Lower leg skin (tissue), 4 donors: ENCODE data around the gene XG. TPM values are rescaled to one million over a fixed set of nuclear protein-coding genes. Genes with fewer than 3 reads are reported as not detected.
"Not testable (repeated sequence)": the region's sequence is repeated elsewhere in the genome, so short reads cannot be mapped to it uniquely, and the experiment has no call there.

Experiments
- DNase-seq, 2 donors: peaks; one replicate each; pipeline ENCODE4 v3.0.0-alpha.2; 2019; ENCODE audit warnings: low spot score in 2 of 2
- H3K4me3 ChIP-seq: fragments of 200-600 bp; sonication (generic); 2 replicates; pipeline ENCODE4 v1.5.1; 2017; ENCODE audit warnings: mild to moderate bottlenecking, low read depth; ENCODE audit not compliant: poor library complexity, severe bottlenecking
- POLR2A ChIP-seq, 2 donors: fragments of 450-650 bp; IDR thresholded peaks; one replicate each; pipeline ENCODE4 v1.6.1; 2016 to 2017; ENCODE audit warnings: antibody characterized with exemption in 2 of 2, mild to moderate bottlenecking in 1 of 2, moderate library complexity in 1 of 2
- WGBS, 2 donors: methylation state at CpG; one replicate each; pipeline ENCODE4 v1.1.5; 2018; 5-methylcytosine and 5-hydroxymethylcytosine counted together
- intact Hi-C: fragments of 100-400 bp; cut with DNase I; formaldehyde crosslinking; loops from one replicate; pipeline ENCODE4 v1.15.0; 2023; ENCODE audit warnings: low total_unique reads
- total RNA-seq, 4 donors: library from RNA; depleted of rRNA; stranded (reverse); fragments of >200 nt; gene quantifications; one replicate each; pipeline ENCODE4 v1.1.0, GENCODE V29; 2016
- TF ChIP-seq, protein P1 (sequence below), 3 donors: fragments of 450-650 bp; IDR thresholded peaks; one replicate each; pipeline ENCODE4 v1.5.1; 2016; ENCODE audit warnings: antibody characterized with exemption in 3 of 3, mild to moderate bottlenecking in 3 of 3, moderate library complexity in 2 of 3

XG gene
- total RNA-seq, 4 donors from 2014 or later = 40.7 to 113 (median 67.6) TPM

DNA sequence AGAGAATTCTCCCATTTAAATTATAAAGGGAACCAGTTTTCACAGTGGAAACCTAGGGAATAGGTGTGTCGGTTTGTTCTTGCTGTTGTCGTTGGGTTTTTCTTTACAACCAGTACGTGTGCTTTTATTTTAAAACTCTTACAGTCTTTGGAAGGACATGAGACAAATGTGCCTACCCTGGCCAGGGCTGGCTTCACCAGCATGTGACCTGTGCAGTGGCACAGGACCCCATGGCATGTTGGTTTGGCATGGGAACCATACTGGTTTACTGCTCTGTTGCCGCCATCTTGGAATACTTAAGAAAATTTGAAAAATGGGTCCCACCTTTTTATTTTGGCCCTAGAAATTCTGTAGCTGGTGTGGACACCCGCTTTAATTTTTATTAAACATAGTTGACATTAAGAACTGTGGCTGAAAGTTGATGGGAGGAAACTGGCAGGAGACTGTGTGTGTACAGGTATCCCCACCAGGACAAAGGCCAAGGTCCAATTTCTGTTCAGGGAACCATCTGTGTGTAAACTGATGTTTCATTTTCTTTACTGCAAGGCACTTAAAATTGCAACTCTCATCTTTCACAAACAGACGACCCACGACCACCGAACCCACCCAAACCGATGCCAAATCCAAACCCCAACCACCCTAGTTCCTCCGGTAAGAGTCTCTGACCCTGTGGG is 31.9 kb upstream of the XG start:
- WGBS, 2 donors = 96 to 98% methylated on average over 10 of the region's 10 CpGs
- no peak for DNase-seq
- H3K4me3 ChIP-seq = no peak overlapping the region
- intact Hi-C loops = no loop called here
- TF ChIP-seq POLR2A (IDR thresholded peaks at IDR 0.05) = no peak
- TF ChIP-seq, protein P1, sequence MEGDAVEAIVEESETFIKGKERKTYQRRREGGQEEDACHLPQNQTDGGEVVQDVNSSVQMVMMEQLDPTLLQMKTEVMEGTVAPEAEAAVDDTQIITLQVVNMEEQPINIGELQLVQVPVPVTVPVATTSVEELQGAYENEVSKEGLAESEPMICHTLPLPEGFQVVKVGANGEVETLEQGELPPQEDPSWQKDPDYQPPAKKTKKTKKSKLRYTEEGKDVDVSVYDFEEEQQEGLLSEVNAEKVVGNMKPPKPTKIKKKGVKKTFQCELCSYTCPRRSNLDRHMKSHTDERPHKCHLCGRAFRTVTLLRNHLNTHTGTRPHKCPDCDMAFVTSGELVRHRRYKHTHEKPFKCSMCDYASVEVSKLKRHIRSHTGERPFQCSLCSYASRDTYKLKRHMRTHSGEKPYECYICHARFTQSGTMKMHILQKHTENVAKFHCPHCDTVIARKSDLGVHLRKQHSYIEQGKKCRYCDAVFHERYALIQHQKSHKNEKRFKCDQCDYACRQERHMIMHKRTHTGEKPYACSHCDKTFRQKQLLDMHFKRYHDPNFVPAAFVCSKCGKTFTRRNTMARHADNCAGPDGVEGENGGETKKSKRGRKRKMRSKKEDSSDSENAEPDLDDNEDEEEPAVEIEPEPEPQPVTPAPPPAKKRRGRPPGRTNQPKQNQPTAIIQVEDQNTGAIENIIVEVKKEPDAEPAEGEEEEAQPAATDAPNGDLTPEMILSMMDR (IDR thresholded peaks at IDR 0.05) = no peak

DNA sequence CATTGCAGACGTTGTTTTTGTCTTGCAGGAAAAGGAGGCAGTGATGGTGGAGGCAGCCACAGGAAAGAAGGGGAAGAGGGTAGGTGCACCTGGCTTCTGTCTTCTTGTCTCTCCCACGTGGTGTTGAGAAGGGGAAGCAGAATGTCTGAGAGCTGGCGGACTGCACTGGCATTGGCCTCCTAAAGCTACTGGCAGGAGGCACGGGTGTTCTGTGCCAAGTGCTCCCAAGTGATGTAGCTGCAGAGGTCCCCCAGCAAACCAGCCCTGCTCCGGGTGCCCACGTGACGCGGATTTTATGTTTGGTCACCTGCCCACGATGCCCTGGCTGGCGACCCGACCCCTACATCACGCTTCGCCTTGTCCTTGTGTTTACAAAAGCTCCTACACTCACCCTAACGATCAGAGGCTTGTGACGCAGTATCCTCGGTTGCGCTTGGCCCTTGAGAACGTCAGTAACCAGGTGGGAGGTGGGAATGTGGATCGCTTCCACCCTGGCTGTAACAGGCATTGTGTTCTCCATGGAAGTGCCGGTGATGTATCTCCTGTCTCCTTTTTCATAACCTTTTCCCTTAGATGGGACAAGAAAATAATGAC is 28.5 kb upstream of the XG start:
- H3K4me3 ChIP-seq = no peak overlapping the region
- TF ChIP-seq, protein P1 (IDR thresholded peaks at IDR 0.05) = no peak
- TF ChIP-seq POLR2A (IDR thresholded peaks at IDR 0.05) = no peak
- WGBS, 2 donors = 94 to 95% methylated on average over 20 of the region's 20 CpGs
- intact Hi-C loops = no loop called here
- no peak for DNase-seq

DNA sequence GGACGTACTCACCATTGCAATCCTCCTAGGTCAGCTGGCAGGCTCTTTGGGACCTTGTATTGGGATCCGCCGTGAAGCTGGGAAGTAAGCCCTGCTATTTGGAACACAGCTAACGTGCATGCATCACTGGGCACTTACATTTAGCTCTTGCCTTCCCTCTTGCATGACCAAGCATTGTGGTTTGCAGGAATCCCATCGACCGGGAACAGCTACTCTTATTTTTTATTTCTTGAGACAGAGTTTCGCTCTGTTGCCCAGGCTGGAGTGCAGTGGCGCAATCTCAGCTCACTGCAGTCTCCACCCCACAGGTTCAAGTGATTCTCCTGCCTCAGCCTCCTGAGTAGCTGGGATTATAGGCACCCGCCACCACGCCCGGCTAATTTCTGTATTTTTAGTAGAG is 24.6 kb upstream of the XG start:
- intact Hi-C loops, DNase-seq, H3K4me3 ChIP-seq: not testable (repeated sequence)
- WGBS, 2 donors = 95 to 98% methylated on average over 11 of the region's 11 CpGs

DNA sequence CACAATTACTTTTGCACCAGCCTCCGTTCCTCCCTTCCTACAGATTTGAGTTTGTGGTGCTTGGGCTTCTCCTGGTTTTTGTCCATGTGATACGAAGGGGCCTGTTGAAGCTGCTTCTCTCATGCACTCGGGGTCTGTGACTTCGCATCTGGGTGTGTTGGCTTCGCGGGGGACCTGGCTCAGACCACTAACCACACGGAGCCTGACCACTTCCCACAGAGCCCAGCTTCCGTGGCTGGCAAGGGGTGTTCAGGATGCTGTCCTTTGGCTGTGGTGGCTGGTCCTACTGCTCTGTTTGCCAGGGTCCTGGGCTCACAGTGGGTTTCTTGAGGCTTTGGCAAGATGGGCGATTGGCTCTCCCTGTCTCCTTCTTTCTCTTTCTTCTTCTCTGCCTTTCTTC is 19.8 kb upstream of the XG start:
- WGBS, 2 donors = 74 to 88% methylated on average over 9 of the region's 9 CpGs
- intact Hi-C loops = no loop called here
- no peak for TF ChIP-seq POLR2A (IDR thresholded peaks at IDR 0.05)
- TF ChIP-seq, protein P1 (IDR thresholded peaks at IDR 0.05) = no peak

DNA sequence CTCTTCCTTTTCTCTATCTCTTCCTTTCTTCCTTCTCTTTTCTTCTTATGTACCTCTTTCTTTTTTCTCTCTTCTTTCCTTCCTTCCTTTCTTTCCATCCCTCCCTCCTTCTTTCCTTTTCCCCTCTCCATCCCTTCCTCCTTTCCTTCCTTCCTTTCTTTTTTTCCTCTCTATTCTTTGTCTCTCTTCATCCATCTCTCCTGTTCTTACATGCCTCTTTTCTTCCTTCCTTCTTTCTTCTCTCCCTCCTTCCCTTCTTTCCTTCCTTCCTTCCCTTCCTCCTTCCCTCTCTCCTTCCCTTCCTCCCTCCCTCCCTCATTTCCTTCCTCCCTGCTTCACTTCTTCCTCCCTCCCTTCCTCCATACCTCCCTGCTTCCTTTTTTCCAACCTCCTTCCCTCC is 19.2 kb upstream of the XG start:
- intact Hi-C loops = no loop called here
- H3K4me3 ChIP-seq = no peak overlapping the region
- TF ChIP-seq POLR2A (IDR thresholded peaks at IDR 0.05) = no peak
- TF ChIP-seq, protein P1 (IDR thresholded peaks at IDR 0.05) = no peak
- no peak for DNase-seq

More for the DNA sequence above, 19.8 kb upstream of the XG start:
- no peak overlapping the region for H3K4me3 ChIP-seq
- peak in 1 of 2 donors; percentile 80 for DNase-seq

DNA sequence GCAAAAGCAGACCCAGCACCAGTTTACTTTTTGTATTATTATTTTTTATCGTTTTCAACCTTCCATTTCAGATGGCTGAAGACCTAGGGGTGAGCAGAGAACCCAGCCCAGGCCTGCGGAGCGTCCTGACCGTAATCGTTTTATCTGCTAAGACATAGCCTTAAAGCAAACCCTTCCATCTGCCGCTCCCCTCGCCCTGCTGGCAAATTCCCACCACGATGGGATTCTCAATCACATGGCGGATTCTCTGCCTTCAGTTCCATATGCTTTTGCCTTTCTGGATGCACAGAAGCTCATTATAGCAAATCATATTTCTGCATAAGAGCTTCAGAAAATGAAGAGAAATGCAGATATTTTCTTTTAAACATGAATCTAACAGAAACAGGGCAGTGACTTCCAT is 18.6 kb upstream of the XG start:
- peak in 1 of 2 donors; percentile 64 for DNase-seq
- TF ChIP-seq POLR2A (IDR thresholded peaks at IDR 0.05) = no peak
- TF ChIP-seq, protein P1 (IDR thresholded peaks at IDR 0.05) = no peak
- intact Hi-C loops = no loop called here
- WGBS, 2 donors = 93 to 97% methylated on average over 9 of the region's 9 CpGs
- H3K4me3 ChIP-seq = no peak overlapping the region
